ENCODE data around the gene PXN. TPM values are rescaled to one million over a fixed set of nuclear protein-coding genes. Genes with fewer than 3 reads are reported as not detected.

The PXN gene
- total RNA-seq, 4 donors from 2014 or later: 40.0 to 151 (median 73.1) TPM

GRCh38 chr12:120230974-120231315 is 34.6 kb downstream of the PXN start:
- ATAC-seq (ENCODE audit: low FRiP score) (no peak), DNase-seq (ENCODE audit: low spot score) (no peak)
- no peak for TF ChIP-seq CTCF (IDR thresholded peaks at IDR 0.05)

- peak; percentile 48 for DNase-seq (ENCODE audit: low spot score)
- TF ChIP-seq CTCF (IDR thresholded peaks at IDR 0.05): no peak
- peak; percentile 75 for ATAC-seq (ENCODE audit: low FRiP score)
Measured at GRCh38 chr12:120230326-120230973, 35.1 kb downstream of the PXN start.

GRCh38 chr12:120229487-120230325 is 35.8 kb downstream of the PXN start:
- DNase-seq (ENCODE audit: low spot score): no peak
- no peak for TF ChIP-seq CTCF (IDR thresholded peaks at IDR 0.05)
- ATAC-seq (ENCODE audit: low FRiP score): no peak

GRCh38 chr12:120229071-120229486 is 36.5 kb downstream of the PXN start:
- no peak for TF ChIP-seq CTCF (IDR thresholded peaks at IDR 0.05)
- no peak for ATAC-seq (ENCODE audit: low FRiP score)
- no peak for DNase-seq (ENCODE audit: low spot score)

GRCh38 chr12:120228291-120229070 is 37.0 kb downstream of the PXN start:
- peak; percentile 57 to 95 (median 91) for TF ChIP-seq CTCF (IDR thresholded peaks at IDR 0.05)
- DNase-seq (ENCODE audit: low spot score): peak; percentile 66
- peak; percentile 60 for ATAC-seq (ENCODE audit: low FRiP score)

GRCh38 chr12:120228041-120228290 is 37.6 kb downstream of the PXN start:
- no peak for TF ChIP-seq CTCF (IDR thresholded peaks at IDR 0.05)
- DNase-seq (ENCODE audit: low spot score) (no peak), ATAC-seq (ENCODE audit: low FRiP score) (no peak)

Data from omental fat pad (tissue), 4 donors.